ENCODE data around the gene MAP2K1.
"Not testable (repeated sequence)": the region's sequence is repeated elsewhere in the genome, so short reads cannot be mapped to it uniquely, and the experiment has no call there.

The MAP2K1 gene

GRCh38 chr15:66496951-66497501 lies 110.3 kb downstream of the MAP2K1 start:
- peak overlapping the region; percentile 65 to 94 for H3K4me3 ChIP-seq (replicated peaks in 1 of 2; ENCODE audit: low read depth in 2 of 2, low read length in 2 of 2)
- no peak for TF ChIP-seq CTCF (IDR thresholded peaks at IDR 0.05; ENCODE audit: low read depth, low read length)
- peak in 1 of 2 donors; percentile 19 for DNase-seq (ENCODE audit: low read depth in 2 of 2)

- H3K4me3 ChIP-seq (replicated peaks in 1 of 2; ENCODE audit: low read depth in 2 of 2, low read length in 2 of 2) = peak within 1 kb of the TSS; percentile 65 to 94
- DNase-seq (ENCODE audit: low read depth in 2 of 2) = peak; percentile 95
- TF ChIP-seq CTCF (IDR thresholded peaks at IDR 0.05; ENCODE audit: low read depth, low read length) = peak; percentile 94
These were observed 111.1 kb downstream of the MAP2K1 start, which contains the start of gene SNAPC5 for GRCh38 chr15:66497502-66498455. Gene SNAPC5, minus strand, starts transcription at chr15:66497762. Its CDS starts 31 bp downstream, at chr15:66497731.

GRCh38 chr15:66498501-66499386 lies 112.0 kb downstream of the MAP2K1 start:
- DNase-seq (ENCODE audit: low read depth in 2 of 2) = peak; percentile 63 to 66
- peak; percentile 31 for TF ChIP-seq CTCF (IDR thresholded peaks at IDR 0.05; ENCODE audit: low read depth, low read length)
- H3K4me3 ChIP-seq (replicated peaks in 1 of 2; ENCODE audit: low read depth in 2 of 2, low read length in 2 of 2) = no peak overlapping the region

- DNase-seq (ENCODE audit: low read depth in 2 of 2); H3K4me3 ChIP-seq (replicated peaks in 1 of 2; ENCODE audit: low read depth in 2 of 2, low read length in 2 of 2): not testable (repeated sequence)
These were observed 113.6 kb downstream of the MAP2K1 start for GRCh38 chr15:66500346-66500745.

GRCh38 chr15:66502491-66502890 lies 115.8 kb downstream of the MAP2K1 start:
- peak overlapping the region; percentile 75 to 96 for H3K4me3 ChIP-seq (replicated peaks in 1 of 2; ENCODE audit: low read depth in 2 of 2, low read length in 2 of 2)
- no peak for TF ChIP-seq CTCF (IDR thresholded peaks at IDR 0.05; ENCODE audit: low read depth, low read length)

GRCh38 chr15:66503041-66503648 lies 116.4 kb downstream of the MAP2K1 start:
- peak overlapping the region; percentile 75 to 96 for H3K4me3 ChIP-seq (replicated peaks in 1 of 2; ENCODE audit: low read depth in 2 of 2, low read length in 2 of 2)
- peak in 1 of 2 donors; percentile 57 for DNase-seq (ENCODE audit: low read depth in 2 of 2)

More at GRCh38 chr15:66502491-66502890, 115.8 kb downstream of the MAP2K1 start:
- no peak for DNase-seq (ENCODE audit: low read depth in 2 of 2)

All from cardiac fibroblast (primary cell).